SK-N-SH (cell line): ENCODE results near the gene ATP5F1E.

Source experiments
- CTCF ChIP-seq: fragments of 200-600 bp; sonication (generic); IDR thresholded peaks from 2 replicates; pipeline ENCODE4 v1.6.1; 2017; ENCODE audit warnings: antibody characterized with exemption, mild to moderate bottlenecking, moderate library complexity
- RFX5 ChIP-seq: IDR thresholded peaks from 2 replicates; pipeline ENCODE4 v1.6.1; 2012; ENCODE audit warnings: mild to moderate bottlenecking, improper control_type of control experiment, low read length
- TF ChIP-seq, protein P1 (sequence below): IDR thresholded peaks from 2 replicates; pipeline ENCODE4 v1.4.0; 2012; ENCODE audit warnings: low read depth

DNA sequence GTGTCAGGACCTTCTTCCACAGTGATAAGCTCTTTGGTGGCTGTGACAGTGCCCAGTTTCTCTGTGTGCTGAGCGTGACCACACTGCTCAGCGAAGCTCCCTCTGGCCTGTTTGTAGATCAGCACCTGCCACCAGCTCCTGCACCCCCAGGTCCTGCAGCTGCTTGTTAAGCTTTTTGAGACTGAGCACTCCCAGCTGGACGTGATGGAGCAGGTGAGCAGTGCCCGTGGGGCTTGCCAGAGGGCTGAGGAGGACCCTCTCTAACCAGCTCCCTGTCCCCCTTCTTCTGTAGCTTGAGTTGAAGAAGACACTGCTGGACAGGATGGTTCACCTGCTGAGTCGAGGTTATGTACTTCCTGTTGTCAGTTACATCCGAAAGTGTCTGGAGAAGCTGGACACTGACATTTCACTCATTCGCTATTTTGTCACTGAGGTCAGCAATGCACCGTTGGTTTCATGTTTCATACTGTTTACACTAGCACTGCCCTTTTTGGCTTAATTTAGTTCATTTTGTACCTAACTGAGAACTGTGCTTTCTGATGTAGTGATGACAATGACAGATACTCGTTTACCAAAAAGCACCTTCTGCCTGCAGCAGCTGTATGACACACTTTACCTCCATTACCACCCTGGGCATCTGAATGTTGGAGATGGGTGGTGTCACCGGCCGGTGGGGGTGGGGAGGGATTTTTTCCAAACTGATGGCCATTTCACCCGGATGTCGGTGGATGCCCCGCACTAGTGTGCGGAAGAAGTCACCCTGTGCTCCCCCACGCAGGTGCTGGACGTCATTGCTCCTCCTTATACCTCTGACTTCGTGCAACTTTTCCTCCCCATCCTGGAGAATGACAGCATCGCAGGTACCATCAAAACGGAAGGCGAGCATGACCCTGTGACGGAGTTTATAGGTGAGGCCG is 38.5 kb downstream of the ATP5F1E start:
- TF ChIP-seq CTCF (no peak), RFX5 (no peak)
- TF ChIP-seq, protein P1, sequence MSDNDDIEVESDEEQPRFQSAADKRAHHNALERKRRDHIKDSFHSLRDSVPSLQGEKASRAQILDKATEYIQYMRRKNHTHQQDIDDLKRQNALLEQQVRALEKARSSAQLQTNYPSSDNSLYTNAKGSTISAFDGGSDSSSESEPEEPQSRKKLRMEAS, result no peak
